GM12874 (cell line): ENCODE data around the gene HOXB1.

Experiments used
- TF ChIP-seq, protein P1 (sequence below): IDR thresholded peaks from 2 replicates; pipeline ENCODE4 v1.5.1; 2011; ENCODE audit warnings: low read depth, mild to moderate bottlenecking, control low read depth, low read length, moderate library complexity; ENCODE audit not compliant: insufficient read depth

Gene HOXB1

DNA sequence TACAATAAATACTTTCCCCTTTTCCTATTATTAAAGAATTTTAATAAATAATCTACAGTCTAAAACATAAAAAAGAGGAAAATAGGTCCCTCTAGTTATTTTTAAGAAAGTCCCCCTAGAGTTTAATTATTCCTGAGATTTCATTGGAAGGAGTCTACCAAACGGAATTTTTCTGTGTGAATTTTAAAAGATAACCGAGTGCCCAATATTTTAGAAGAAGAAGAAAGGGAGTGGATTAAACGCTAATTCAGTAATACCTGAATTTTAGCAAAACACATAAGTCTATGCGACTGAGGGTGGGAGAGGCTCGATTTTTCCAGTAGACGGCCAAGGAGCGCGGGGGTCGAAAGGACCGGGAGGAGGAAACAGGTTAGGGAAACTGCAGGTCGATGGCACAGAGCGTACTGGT lies 11.9 kb upstream of the HOXB1 start:
- TF ChIP-seq, protein P1, sequence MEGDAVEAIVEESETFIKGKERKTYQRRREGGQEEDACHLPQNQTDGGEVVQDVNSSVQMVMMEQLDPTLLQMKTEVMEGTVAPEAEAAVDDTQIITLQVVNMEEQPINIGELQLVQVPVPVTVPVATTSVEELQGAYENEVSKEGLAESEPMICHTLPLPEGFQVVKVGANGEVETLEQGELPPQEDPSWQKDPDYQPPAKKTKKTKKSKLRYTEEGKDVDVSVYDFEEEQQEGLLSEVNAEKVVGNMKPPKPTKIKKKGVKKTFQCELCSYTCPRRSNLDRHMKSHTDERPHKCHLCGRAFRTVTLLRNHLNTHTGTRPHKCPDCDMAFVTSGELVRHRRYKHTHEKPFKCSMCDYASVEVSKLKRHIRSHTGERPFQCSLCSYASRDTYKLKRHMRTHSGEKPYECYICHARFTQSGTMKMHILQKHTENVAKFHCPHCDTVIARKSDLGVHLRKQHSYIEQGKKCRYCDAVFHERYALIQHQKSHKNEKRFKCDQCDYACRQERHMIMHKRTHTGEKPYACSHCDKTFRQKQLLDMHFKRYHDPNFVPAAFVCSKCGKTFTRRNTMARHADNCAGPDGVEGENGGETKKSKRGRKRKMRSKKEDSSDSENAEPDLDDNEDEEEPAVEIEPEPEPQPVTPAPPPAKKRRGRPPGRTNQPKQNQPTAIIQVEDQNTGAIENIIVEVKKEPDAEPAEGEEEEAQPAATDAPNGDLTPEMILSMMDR = no peak

DNA sequence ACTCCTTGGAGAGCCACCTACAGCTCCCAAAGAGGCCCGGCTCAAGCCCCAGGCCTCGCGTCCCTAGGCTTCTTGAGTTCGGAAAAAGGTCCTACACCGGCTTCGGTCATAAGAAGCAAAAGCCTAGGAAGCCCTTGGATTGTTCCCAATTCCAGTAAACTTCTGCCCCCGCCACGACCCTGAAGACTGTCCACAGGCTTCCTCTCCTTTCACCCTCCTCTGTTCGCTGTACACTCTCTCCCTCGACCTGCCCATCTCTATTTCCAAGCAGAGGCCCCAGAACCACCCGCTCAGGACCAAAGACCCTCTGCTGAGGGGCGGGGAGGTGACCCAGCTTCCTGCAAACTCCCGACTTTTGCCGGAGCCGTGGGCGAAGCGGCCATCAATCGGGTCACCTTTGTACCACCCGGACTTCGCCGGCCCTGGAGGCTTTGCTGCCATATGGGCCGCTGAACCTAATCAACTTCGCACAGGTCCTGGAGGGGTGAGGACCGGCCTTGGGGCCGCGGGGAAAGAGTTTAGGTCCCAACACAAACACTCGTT lies 11.4 kb upstream of the HOXB1 start:
- TF ChIP-seq, protein P1 = no peak

DNA sequence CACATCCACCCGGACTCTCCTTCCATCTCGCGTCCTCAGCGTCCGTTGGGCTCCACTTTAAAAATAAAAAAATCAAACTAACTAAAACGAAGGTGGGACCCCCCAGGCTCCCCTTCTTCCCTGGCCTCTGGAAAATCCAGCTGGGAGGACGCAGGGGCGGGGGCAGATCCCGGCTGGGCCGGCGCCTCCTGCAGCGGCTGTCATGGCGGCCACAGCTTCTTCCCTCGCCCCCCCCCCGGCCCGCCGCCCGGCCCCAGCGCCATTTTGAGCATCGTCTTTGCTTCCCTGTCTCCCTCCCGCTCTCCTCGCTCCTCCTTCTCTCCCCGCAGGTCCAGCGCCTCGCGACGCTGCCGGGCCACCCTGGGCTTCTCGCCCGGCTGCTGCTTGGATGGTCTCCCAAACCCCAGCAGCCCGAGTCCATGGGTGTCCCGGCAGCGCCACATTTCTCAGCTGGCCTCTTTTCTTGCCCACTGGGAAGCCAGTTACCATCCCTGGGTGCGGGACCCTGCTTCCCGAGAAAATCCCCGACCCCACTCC lies 10.8 kb upstream of the HOXB1 start:
- TF ChIP-seq, protein P1 = no peak

DNA sequence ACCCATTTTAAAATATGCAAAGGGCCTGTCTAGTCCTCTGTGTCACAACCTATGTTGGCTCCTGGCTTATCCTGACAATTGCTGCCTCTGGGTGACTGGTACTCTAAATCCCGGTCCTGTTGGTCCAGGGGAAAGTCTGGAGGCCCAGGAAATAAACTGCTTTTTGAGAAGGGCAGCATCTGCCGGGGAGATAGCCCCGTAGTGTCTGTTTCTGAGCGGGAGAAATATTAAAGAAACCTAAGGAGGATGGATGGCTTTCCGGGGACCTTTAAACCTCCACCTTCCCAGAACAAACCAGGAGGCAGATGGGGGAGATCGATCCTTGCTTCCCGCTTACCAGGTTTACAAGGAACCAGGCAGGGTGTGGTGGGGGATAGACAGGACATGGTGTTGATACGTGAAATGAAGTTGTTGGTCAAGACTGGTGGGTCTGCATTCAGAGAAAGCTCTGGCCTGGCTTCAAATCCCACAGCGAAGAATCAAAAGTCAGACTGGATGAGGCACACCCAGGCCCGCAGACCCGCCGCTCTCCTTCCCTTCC lies 10.3 kb upstream of the HOXB1 start:
- TF ChIP-seq, protein P1 = no peak

DNA sequence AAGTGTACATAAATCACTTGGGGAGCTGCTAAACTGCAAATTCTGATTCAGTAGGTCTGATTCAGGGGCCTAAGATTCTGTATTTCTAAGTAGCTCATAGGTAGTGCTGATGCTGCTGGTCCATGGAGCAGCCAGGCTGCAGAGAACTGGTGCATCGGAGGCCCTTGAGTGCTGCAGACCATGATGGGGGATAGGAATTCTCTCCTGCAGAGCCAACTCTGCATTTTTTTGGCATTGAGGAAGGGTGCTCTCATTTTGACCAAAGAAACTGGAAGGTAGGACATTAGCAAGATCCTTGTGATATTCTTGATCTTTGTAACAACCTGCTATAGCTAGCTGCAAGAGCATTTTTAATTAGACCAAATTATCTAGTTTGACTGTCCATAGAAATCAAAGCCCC lies 9.4 kb upstream of the HOXB1 start:
- TF ChIP-seq, protein P1 = no peak

DNA sequence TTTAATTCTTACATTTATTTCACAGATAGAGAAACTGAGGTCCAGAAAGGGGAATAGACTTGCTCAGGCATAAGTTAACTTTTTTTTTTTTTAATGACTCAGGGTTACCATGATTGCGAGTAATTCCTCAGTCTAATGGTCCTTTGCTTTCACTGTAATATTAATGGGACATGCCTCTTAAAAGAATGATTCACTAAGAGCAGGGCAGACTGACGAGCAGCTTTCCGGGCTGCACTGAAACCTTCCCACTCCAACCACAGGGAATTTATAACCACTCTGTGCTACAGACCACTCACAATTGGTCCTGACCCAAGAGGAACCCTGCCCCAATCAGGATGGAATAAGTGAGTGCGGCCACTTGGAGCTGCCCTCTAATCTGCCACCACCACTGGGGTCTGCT lies 8.4 kb upstream of the HOXB1 start:
- TF ChIP-seq, protein P1 = no peak

DNA sequence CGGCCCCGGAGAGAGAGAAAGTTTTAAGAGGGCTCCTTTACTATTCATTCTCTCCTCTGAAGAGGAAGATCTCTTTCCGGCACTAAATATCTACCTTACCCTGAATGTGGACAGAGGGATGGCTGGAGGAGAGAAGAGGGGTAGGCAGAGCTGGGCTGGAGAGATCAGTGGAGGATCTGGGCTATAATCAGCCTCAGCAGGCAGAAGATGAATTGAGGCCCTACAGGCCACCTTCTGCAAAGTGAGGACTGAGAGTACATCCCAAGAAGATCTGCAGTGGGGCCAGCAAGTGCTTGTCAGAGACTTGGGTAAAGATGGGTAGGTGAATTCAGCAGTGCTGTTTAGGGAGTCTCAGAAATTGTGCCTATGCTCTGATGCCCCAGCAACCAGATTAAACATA lies 6.5 kb upstream of the HOXB1 start:
- TF ChIP-seq, protein P1 = no peak
